GM11168 (cell line): ENCODE results near the gene SESN1.
"Not testable (repeated sequence)": the region's sequence is repeated elsewhere in the genome, so short reads cannot be mapped to it uniquely, and the experiment has no call there.

ENCODE experiments used
- in situ Hi-C: fragments of 300-500 bp; cut with MboI; formaldehyde crosslinking; loops from one replicate; pipeline ENCODE4 v1.12.0; 2022; ENCODE audit warnings: low sequenced_read_pairs; ENCODE audit not compliant: unreplicated experiment

Gene SESN1

DNA sequence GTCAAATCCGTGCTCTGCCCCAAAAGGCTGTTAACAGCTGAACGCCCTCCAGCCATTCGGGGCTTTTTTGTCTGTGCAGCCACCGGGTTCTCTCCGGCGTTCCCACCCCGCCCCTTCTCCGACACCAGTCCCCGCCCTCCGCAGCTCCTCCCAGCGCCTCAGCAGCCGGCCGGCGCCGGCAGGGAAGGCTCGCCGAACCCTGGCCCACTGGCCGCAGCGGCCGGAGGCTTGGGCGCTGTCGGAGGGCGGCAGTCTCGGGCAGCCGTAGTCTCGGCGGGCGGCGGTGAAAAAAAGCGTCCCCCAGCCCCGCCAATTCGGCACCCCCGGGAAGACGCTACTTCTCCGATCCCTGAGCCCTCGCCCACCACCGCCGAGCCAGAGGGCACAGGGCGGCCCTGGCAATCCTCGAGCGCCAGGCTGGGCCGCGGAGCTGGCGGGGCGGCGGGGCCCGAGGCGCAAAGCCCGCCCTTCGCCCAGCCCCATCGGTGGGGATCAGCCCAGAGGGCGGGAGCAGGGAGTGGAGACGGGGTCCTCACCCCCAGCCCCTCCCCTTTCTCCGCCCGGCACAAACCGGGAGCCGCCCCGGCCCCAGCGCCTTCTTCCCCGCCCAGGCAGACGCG lies at the start of gene SESN1:
TSS of gene SESN1 (minus strand) at position 431 of the 620 bp plus-strand sequence. CDS start 773 bp downstream, outside the sequence.
- in situ Hi-C loops, result no loop called here

DNA sequence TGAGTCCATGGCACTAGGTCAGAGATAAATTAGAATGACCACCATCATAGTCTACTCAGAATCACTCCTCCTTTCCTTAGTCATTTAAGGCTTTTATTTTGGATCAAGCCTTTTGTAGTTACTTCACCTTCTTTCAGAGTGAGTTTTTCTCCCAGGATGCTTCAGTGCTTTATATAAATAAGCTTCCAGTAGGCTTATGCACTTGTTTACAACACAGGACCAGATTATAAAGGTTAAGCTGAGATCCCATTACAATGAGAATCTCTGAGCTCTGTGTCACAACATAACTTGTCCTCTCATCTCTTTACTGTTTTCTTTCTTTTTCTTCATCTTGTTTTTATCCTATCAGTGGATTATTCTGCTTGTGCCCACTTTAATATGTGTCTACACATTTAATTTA lies 48.5 kb upstream of the SESN1 start:
- in situ Hi-C loops, result no loop called here

DNA sequence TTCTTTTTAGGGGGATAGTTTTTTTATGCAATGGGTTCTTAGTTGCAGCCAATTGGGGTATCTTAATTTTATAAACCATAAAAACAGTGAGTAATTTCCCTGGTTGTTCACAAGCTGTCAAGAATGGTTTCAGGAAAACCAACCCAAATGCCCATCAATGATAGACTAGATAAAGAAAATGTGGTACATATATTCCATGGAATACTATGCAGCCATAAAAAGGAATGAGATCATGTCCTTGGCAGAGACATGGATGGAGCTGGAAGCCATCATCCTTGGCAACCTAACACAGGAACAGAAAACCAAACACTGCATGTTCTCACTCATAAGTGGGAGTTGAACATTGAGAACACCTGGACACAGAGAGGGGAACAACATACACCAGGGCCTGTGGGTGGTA lies 47.4 kb upstream of the SESN1 start:
- in situ Hi-C loops, result not testable (repeated sequence)

DNA sequence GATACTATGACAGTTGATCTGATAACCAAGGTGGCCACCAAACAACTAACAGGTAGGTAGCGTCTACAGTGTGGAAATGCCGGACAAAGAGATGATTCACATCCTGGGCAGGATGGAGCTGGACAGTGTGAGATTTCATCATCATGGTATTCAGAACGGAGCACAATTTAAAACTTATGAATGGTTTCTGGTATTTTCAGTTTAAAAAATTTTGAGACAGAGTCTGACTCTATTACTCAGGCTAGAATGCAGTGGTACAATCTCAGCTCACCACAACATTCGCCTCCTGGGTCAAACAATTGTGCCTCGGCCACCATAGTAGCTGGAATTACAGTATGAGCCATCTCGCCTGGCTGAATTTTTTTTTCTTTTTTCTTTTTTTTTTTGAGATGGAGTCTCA lies 44.5 kb upstream of the SESN1 start:
- in situ Hi-C loops, result no loop called here

DNA sequence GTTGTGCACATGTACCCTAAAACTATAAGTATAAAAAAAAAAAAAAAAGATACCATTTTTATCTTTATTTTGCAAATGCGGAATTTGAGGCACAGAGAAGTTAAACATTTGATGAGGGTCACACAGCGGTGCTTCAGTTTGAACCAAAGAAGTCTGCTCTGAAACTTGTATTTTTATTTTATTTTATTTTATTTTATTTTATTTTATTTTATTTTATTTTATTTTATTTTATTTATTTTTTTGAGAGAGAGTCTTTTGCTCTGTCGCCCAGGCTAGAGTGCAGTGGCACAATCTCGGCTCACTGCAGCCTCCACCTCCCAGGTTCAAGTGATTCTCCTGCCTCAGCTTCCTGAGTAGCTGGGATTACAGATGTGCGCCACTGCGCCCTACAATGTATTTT lies 41.9 kb upstream of the SESN1 start:
- in situ Hi-C loops, result not testable (repeated sequence)

DNA sequence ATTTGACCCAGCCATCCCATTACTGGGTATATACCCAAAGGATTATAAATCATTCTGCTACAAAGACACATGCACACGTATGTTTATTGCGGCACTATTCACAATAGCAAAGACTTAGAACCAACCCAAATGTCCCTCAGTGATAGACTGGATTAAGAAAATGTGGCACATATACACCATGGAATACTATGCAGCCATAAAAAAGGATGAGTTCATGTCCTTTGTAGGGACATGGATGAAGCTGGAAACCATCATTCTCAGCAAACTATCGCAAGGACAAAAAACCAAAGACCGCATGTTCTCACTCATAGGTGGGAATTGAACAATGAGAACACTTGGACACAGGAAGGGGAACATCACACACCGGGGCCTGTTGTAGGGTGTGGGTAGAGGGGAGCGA lies 41.4 kb upstream of the SESN1 start:
- in situ Hi-C loops, result not testable (repeated sequence)

DNA sequence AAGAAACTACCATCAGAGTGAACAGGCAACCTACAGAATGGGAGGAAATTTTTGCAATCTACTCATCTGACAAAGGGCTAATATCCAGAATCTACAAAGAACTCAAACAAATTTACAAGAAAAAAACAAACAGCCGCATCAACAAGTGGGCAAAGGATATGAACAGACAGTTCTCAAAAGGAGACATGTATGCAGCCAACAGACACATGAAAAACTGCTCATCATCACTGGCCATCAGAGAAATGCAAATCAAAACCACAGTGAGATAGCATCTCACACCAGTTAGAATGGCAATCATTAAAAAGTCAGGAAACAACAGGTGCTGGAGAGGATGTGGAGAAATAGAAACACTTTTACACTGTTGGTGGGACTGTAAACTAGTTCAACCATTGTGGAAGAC lies 41.0 kb upstream of the SESN1 start:
- in situ Hi-C loops, result not testable (repeated sequence)

DNA sequence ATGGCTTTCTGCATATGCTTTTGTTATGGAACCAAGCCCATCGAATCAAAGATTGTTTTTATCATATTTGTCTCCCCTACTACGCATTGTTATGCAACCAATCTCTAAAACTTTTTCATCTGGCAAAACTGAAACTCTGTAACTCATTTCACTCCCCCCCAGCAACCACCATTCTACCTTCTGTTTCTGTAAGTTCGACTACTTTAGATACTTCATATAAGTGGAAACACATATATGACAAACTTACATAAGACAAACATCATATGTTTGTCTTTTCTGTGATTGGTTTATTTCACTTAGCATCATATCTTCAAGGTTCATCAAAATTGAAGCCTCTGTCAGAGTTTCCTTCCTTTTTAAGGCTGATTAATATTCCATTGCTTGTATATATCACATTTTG lies 35.4 kb upstream of the SESN1 start:
- in situ Hi-C loops, result no loop called here

DNA sequence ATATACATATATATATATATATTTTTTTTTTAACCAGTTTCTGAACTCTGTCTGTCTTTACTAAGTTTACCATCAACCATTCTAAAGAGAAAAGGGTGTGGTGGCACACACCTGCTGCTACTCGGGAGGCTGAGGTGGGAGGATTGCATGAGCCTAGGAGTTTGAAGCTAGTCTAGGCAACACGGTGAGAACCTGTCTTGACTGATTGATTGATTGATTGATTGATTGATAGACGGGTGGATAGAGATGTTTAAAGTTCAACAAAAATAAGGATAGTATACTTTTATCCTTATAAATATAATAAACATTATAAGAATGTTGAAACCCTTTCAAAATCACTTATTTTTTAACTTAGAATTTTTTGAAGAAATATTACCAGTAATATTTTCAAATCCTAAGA lies 30.9 kb upstream of the SESN1 start:
- in situ Hi-C loops, result no loop called here

DNA sequence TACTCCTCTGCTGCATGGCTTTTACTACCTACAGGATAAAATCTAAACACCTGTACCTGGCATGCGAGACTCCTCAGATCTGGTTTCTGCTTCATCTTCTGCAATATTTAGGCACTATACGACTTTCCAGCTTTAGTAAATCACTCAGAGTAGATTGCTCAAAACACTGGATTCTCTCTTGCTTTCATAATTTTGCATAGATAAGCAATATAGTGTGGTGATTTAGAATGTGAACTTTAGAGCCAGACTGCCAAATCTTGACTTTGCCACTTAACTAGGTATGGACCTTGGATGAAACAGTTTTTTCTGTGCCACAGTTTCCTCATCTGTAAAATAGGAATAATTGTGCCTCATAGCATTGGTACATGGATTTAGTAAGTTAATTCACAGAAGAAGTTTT lies 29.6 kb upstream of the SESN1 start:
- in situ Hi-C loops, result no loop called here

DNA sequence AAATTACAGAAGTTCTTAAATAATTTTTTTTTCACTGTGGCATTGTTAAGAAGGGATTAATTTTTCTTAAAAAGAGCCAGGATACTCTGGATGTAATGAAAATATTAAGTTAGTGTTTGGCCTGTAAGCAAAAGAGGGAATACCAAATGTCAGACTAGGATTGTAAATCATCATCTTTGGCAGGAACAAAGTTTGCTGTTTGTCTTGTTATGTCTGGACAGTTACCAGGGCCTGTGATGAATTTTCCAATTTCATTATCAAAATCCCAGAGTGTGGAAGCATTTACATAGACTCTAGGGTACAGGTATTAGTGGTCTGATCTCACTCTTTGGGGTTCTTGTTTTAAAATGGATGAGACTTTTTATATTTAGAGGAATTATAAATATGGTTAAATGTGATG lies 26.8 kb upstream of the SESN1 start:
- in situ Hi-C loops, result no loop called here

DNA sequence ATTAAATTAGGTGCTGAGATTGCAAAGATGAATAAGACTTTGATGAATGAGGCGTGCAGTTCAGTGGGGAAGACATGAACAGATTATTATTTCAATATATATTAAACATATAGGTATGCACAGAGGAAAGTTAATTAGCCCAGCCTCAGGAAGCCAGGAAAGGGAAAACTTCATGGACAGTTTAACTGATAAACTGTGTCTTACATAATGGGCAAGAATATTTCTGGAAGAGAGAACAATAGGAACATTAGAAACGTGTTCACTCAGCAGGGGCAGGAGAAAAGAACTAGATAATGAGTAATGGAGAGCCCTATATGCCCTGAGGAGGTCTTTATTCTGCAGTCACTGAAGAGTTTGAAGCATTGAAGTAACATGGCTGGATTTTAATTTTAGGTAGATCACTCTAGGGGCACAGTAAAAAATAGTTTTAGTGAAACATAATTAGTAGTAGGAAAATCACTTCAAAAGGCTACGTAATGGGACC lies 24.3 kb upstream of the SESN1 start:
- in situ Hi-C loops, result no loop called here

DNA sequence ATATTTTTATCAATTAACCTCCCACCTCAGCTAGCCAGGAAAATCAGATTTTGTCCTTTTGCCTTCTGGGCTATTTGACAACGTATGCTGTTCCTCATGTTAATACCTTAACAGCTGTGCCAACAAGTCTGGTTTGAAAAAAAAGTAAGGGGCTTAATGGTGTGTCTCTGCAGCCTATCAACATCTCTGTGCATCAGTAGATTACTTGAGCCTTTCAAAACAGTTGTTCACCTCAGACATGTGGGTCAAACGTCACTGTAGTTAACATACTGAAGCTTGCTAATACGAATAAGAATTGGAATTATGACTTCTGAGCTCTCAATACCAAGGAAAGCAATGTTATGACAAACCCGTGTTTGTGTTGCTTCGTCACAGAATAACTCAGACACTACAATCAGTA lies 23.7 kb upstream of the SESN1 start:
- in situ Hi-C loops, result no loop called here

DNA sequence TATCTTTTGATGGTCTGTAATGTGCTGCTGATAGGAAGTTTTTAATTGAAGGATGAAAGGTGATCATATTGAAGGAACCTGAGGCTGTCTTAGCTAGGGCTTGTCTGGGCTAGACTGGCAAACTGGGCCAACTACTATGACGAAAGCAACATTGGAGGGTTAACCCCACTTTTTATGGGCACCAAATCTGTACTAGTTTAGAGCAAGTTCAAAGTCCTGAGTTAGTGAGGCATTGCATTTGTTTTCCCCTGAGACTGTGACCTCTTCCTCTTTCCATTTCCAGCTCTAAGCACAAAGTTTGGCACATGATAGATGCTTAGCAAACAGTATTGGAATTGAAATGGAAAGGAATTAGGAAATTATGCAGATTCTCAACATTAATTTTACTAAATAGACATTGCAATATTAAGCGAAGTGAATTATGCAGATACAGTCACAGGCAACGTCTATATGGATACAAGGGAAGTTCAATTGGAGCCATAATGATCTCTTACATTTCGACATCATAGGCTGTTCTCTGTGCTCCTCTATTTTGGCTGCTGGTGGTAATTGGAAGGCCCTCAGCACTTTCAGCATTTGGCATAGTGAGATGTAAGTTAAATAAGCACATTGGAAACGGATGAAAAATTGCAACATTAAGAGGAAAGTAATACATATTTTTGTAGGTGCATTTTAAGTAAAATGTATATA lies 22.8 kb upstream of the SESN1 start:
- in situ Hi-C loops, result no loop called here

DNA sequence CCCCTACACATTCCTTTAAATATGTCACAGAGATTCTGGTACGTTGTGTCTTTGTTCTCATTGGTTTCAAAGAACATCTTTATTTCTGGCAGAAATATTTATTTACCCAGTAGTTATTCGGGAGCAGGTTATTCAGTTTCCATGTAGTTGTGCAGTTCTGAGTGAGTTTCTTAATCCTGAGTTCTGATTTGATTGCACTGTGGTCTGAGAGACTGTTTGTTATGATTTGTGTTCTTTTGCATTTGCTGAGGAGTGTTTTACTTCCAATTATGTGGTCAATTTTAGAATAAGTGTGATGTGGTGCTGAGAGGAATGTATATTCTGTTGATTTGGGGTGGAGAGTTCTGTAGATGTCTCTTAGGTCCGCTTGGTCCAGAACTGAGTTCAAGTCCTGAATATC lies 18.0 kb upstream of the SESN1 start:
- in situ Hi-C loops, result not testable (repeated sequence)

DNA sequence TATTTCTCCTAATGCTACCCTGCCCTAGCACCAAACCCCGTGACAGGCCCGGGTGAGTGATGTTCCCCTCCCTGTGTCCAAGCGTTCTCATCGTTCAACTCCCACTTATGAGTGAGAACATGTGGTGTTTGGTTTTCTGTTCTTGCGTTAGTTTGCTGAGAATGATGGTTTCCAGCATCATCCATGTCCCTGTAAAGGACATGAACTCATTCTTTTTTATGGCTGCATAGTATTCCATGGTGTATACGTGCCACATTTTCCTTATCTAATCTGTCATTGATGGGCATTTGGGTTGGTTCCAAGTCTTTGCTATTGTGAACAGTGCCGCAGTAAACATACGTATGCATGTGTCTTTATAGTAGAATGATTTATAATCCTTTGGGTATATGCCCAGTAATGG lies 15.0 kb upstream of the SESN1 start:
- in situ Hi-C loops, result not testable (repeated sequence)

DNA sequence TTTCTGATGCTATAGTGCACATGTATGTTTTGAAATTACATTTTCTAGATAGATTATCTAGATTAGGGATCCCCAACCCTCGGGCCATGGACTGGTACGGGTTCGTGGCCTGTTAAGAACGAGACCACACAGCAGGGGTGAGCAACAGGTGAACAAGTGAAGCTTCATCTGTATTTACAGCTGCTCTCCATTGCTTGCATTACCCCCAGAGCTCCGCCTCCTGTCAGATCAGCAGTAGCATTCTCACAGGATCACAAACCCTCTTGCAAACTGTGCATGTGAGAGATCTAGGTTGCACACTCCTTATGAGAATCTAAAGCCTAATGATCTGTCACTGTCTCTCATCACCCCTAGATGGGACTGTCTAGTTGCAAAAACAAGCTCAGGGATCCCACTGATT lies 11.0 kb upstream of the SESN1 start:
- in situ Hi-C loops, result no loop called here

DNA sequence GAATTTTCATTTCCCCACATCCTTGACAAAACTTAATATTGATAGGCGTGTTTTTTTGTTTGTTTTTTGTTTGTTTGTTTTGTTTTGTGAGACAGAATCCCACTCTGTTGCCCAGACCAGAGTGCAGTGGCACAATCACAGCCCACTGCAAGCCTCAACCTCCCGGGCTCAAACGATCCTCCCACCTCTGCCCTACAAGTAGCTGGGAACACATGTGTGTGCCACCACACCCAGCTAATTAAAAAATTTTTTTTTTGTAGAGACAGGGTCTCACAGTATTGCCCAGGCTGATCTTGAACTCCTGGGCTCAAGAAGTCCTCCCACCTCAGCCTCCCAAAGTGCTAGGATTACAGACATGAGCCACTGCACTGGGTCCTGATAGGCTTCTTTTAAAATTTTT lies 9.9 kb upstream of the SESN1 start:
- in situ Hi-C loops, result no loop called here

DNA sequence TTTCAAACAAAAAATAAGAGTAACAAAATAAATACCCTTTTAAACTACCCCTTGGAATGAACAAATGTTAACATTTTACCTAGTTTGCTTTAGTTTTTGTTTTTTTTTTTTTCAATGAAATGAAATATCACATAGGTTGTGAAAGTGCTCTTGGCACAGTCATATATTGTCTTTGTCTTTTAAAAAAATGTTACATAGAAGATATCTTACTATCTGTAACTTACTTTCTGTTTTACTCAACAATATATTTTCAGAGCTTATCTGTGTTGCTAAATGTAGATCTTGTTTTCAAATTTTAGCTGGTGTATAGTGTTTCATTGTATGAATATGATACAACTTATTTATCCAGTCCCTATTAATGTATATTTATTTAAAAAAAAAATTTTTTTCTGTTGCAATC lies 9.3 kb upstream of the SESN1 start:
- in situ Hi-C loops, result no loop called here

DNA sequence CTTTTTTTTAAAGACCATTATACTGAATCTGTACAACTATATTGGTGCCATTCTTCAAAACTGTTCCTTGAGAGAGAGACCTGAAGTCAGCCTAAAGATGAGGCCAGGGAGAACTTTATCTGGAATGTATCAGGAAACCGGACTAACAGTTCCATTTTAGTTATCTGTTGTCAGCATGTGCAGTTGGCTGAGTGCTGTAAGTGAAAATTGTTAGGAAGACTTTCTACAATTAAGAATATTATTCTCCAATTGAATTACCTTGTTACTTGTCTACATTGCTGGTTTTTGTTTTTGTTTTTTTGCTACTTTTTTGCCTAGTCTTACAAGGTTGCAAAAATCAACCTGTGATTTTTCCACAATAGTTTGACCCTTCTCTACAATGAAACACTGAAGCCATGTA lies 8.1 kb upstream of the SESN1 start:
- in situ Hi-C loops, result no loop called here

DNA sequence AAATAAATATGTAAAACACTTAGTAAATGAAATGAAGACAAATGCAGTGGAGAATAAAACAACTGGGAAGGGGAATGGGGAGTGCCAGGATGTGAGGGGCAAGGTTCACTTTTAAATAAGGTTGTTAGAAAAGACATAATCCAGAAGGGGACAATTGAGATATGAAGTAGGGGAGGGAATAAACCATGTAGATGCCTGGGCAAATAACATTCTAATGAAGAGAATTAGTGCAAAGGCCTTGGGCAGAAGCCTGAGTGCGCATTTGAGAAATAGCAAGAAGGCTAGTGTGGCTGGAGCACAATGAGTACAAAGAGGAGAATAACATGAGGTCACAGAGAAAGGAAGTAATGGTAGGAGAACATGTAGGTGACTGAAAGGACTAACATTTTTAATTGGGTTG lies 3.0 kb upstream of the SESN1 start:
- in situ Hi-C loops, result no loop called here

DNA sequence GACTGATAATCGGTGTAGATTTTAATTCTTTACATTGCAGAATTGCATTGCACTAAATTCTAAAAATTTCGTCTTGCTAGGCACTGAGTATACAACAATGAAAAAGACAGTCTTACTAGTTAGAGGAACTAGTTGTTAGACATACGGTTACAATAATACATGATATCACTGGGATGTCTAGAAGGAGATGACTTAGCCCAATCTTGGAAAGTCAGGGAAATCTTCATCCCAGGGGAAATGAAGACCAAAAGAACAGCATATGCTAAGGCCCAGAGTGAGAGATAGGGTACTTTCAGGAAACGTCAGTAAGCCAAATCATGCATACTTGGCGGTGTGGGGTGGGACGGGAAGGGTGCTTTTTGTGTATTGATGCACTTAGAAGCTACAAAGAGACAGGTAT lies 1.6 kb upstream of the SESN1 start:
- in situ Hi-C loops, result no loop called here
